ENCODE data around the gene IQCB1.
"Not testable (repeated sequence)": the region's sequence is repeated elsewhere in the genome, so short reads cannot be mapped to it uniquely, and the experiment has no call there.

Gene IQCB1

GRCh38 chr3:121834671-121835464 is at the start of gene IQCB1, which contains the start of gene EAF2:
Gene IQCB1 (minus strand): TSS chr3:121835060. CDS start chr3:121828960, 6,100 bp downstream.
Gene EAF2 (plus strand): TSS chr3:121835209. CDS start chr3:121835286, 77 bp downstream.
- no peaks in the 10 kb centered on the region for H3K9me3 Mint-ChIP-seq
- peak within 1 kb of the TSS; percentile 91 for H3K27ac Mint-ChIP-seq
- peak; percentile 100 for ATAC-seq
- no peaks in the 10 kb centered on the region for H3K27me3 Mint-ChIP-seq
- H3K36me3 Mint-ChIP-seq: peaks cover 10% of the 10 kb centered on the region
- H3K4me1 Mint-ChIP-seq: peaks cover 53% of the 10 kb centered on the region
- peak within 1 kb of the TSS; percentile 95 for H3K4me3 Mint-ChIP-seq

- H3K9me3 Mint-ChIP-seq: no peaks in the 10 kb centered on the region
- H3K27me3 Mint-ChIP-seq: no peaks in the 10 kb centered on the region
- H3K27ac Mint-ChIP-seq: no peak overlapping the region
- no peak overlapping the region for H3K4me3 Mint-ChIP-seq
- H3K4me1 Mint-ChIP-seq: peaks cover 18% of the 10 kb centered on the region
- H3K36me3 Mint-ChIP-seq: peaks cover 47% of the 10 kb centered on the region
- ATAC-seq: no peak
Observed at GRCh38 chr3:121883507-121883906, 48.6 kb upstream of the IQCB1 start.

GRCh38 chr3:121878411-121878810 is 43.6 kb upstream of the IQCB1 start:
- Mint-ChIP-seq H3K4me1 (peaks cover 38% of the 10 kb centered on the region), H3K36me3 (peaks cover 46% of the 10 kb centered on the region), H3K9me3 (no peaks in the 10 kb centered on the region), H3K4me3 (no peak overlapping the region), H3K27ac (no peak overlapping the region), H3K27me3 (no peaks in the 10 kb centered on the region)
- ATAC-seq: no peak

GRCh38 chr3:121871430-121871829 is 36.6 kb upstream of the IQCB1 start:
- Mint-ChIP-seq H3K27me3 (no peaks in the 10 kb centered on the region), H3K9me3 (no peaks in the 10 kb centered on the region), H3K4me1 (peaks cover 68% of the 10 kb centered on the region), H3K27ac (peak overlapping the region; percentile 44), H3K36me3 (peaks cover 72% of the 10 kb centered on the region), H3K4me3 (no peak overlapping the region)
- ATAC-seq: no peak

GRCh38 chr3:121870717-121871116 is 35.9 kb upstream of the IQCB1 start:
- no peak for ATAC-seq
- Mint-ChIP-seq H3K27me3 (no peaks in the 10 kb centered on the region), H3K4me3 (no peak overlapping the region), H3K4me1 (peaks cover 62% of the 10 kb centered on the region), H3K27ac (peak overlapping the region; percentile 58), H3K9me3 (no peaks in the 10 kb centered on the region), H3K36me3 (peaks cover 74% of the 10 kb centered on the region)

GRCh38 chr3:121869736-121870135 is 34.9 kb upstream of the IQCB1 start:
- Mint-ChIP-seq H3K27me3 (no peaks in the 10 kb centered on the region), H3K36me3 (peaks cover 66% of the 10 kb centered on the region), H3K9me3 (no peaks in the 10 kb centered on the region), H3K27ac (peak overlapping the region; percentile 58), H3K4me3 (no peak overlapping the region), H3K4me1 (peaks cover 52% of the 10 kb centered on the region)
- ATAC-seq: no peak

- Mint-ChIP-seq H3K4me1 (peaks cover 48% of the 10 kb centered on the region), H3K27me3 (no peaks in the 10 kb centered on the region), H3K36me3 (peaks cover 85% of the 10 kb centered on the region), H3K4me3 (no peak overlapping the region), H3K27ac (peak overlapping the region; percentile 63), H3K9me3 (no peaks in the 10 kb centered on the region)
- ATAC-seq: no peak
Observed at GRCh38 chr3:121863801-121864200, 28.9 kb upstream of the IQCB1 start.

- Mint-ChIP-seq H3K4me1 (peaks cover 43% of the 10 kb centered on the region), H3K36me3 (peaks cover 86% of the 10 kb centered on the region)
- H3K4me3 Mint-ChIP-seq, ATAC-seq, H3K27me3 Mint-ChIP-seq, H3K9me3 Mint-ChIP-seq, H3K27ac Mint-ChIP-seq: not testable (repeated sequence)
Observed at GRCh38 chr3:121863247-121863646, 28.4 kb upstream of the IQCB1 start.

- H3K4me1 Mint-ChIP-seq: peaks cover 53% of the 10 kb centered on the region
- H3K27me3 Mint-ChIP-seq, ATAC-seq, H3K27ac Mint-ChIP-seq, H3K4me3 Mint-ChIP-seq, H3K9me3 Mint-ChIP-seq: not testable (repeated sequence)
- peaks cover 79% of the 10 kb centered on the region for H3K36me3 Mint-ChIP-seq
Observed at GRCh38 chr3:121857778-121858177, 22.9 kb upstream of the IQCB1 start.

- no peaks in the 10 kb centered on the region for H3K9me3 Mint-ChIP-seq
- no peaks in the 10 kb centered on the region for H3K27me3 Mint-ChIP-seq
- no peak overlapping the region for H3K4me3 Mint-ChIP-seq
- H3K36me3 Mint-ChIP-seq: peaks cover 66% of the 10 kb centered on the region
- H3K27ac Mint-ChIP-seq: peak overlapping the region; percentile 41
- no peak for ATAC-seq
- peaks cover 42% of the 10 kb centered on the region for H3K4me1 Mint-ChIP-seq
Observed at GRCh38 chr3:121855555-121855954, 20.7 kb upstream of the IQCB1 start.

GRCh38 chr3:121852256-121852655 is 17.4 kb upstream of the IQCB1 start:
- Mint-ChIP-seq H3K36me3 (peaks cover 56% of the 10 kb centered on the region), H3K27ac (no peak overlapping the region), H3K4me1 (peaks cover 54% of the 10 kb centered on the region), H3K9me3 (no peaks in the 10 kb centered on the region), H3K27me3 (no peaks in the 10 kb centered on the region), H3K4me3 (no peak overlapping the region)
- ATAC-seq: no peak

GRCh38 chr3:121844892-121845291 is 10.0 kb upstream of the IQCB1 start:
- Mint-ChIP-seq H3K36me3 (peaks cover 43% of the 10 kb centered on the region), H3K27ac (peak overlapping the region; percentile 12), H3K4me3 (no peak overlapping the region), H3K4me1 (peaks cover 57% of the 10 kb centered on the region), H3K27me3 (no peaks in the 10 kb centered on the region), H3K9me3 (no peaks in the 10 kb centered on the region)
- ATAC-seq: no peak

GRCh38 chr3:121839962-121840361 is 5.1 kb upstream of the IQCB1 start:
- H3K27ac Mint-ChIP-seq: no peak overlapping the region
- H3K27me3 Mint-ChIP-seq: no peaks in the 10 kb centered on the region
- no peak for ATAC-seq
- H3K36me3 Mint-ChIP-seq: peaks cover 21% of the 10 kb centered on the region
- peaks cover 41% of the 10 kb centered on the region for H3K4me1 Mint-ChIP-seq
- H3K4me3 Mint-ChIP-seq: no peak overlapping the region
- H3K9me3 Mint-ChIP-seq: no peaks in the 10 kb centered on the region

GRCh38 chr3:121836481-121836880 is 1.6 kb upstream of the IQCB1 start:
- Mint-ChIP-seq H3K27ac (peak overlapping the region; percentile 91), H3K36me3 (peaks cover 17% of the 10 kb centered on the region), H3K27me3 (no peaks in the 10 kb centered on the region), H3K4me3 (peak overlapping the region; percentile 95), H3K9me3 (no peaks in the 10 kb centered on the region), H3K4me1 (peaks cover 48% of the 10 kb centered on the region)
- no peak for ATAC-seq

- H3K27ac Mint-ChIP-seq: peak overlapping the region; percentile 91
- peaks cover 16% of the 10 kb centered on the region for H3K36me3 Mint-ChIP-seq
- H3K4me1 Mint-ChIP-seq: peaks cover 51% of the 10 kb centered on the region
- H3K4me3 Mint-ChIP-seq: peak overlapping the region; percentile 95
- no peaks in the 10 kb centered on the region for H3K9me3 Mint-ChIP-seq
- no peaks in the 10 kb centered on the region for H3K27me3 Mint-ChIP-seq
- ATAC-seq: no peak
Observed at GRCh38 chr3:121836064-121836463, 1.2 kb upstream of the IQCB1 start.

GRCh38 chr3:121835465-121835801 is 573 bp upstream of the IQCB1 start:
- no peaks in the 10 kb centered on the region for H3K9me3 Mint-ChIP-seq
- peaks cover 52% of the 10 kb centered on the region for H3K4me1 Mint-ChIP-seq
- peaks cover 11% of the 10 kb centered on the region for H3K36me3 Mint-ChIP-seq
- no peaks in the 10 kb centered on the region for H3K27me3 Mint-ChIP-seq
- ATAC-seq: peak; percentile 49
- H3K27ac Mint-ChIP-seq: peak overlapping the region; percentile 91
- peak overlapping the region; percentile 95 for H3K4me3 Mint-ChIP-seq
